Motor neuron (in vitro differentiated cells): ENCODE data around the gene OR2B2. TPM values are rescaled to one million over a fixed set of nuclear protein-coding genes. Genes with fewer than 3 reads are reported as not detected.
"Not testable (repeated sequence)": the region's sequence is repeated elsewhere in the genome, so short reads cannot be mapped to it uniquely, and the experiment has no call there.

Experiments
- ATAC-seq, 8 experiments: fragments of 200-7000 bp; cut with Tn5 transposase; replicated peaks in 6 of 8; 2 replicates each; pipeline ENCODE4 v1.8.0; 2021; ENCODE audit warnings: mild to moderate bottlenecking in 8 of 8, moderate library complexity in 8 of 8
- H3K27ac ChIP-seq, 2 donors: fragments of 250-450 bp; sonication (Bioruptor Pico); 2 replicates each; pipeline ENCODE4 v1.9.0; 2021; ENCODE audit warnings: antibody characterized with exemption in 2 of 2, mild to moderate bottlenecking in 2 of 2, moderate library complexity in 1 of 2
- H3K4me1 ChIP-seq, 2 donors: fragments of 250-450 bp; sonication (Bioruptor Pico); replicated peaks in 1 of 2; 2 replicates each; pipeline ENCODE4 v1.6.1; 2021; ENCODE audit warnings: antibody characterized with exemption in 2 of 2, mild to moderate bottlenecking in 2 of 2, moderate library complexity in 1 of 2
- H3K4me3 ChIP-seq, 5 donors: fragments of 250-450 bp; sonication (Bioruptor Pico); 2 replicates each; pipeline ENCODE4 v1.9.0; 2021; ENCODE audit warnings: antibody characterized with exemption in 5 of 5, mild to moderate bottlenecking in 5 of 5, moderate library complexity in 4 of 5
- WGBS, 10 experiments: fragments of 450-650 bp; shearing (Covaris generic); methylation state at CpG; one replicate each; pipeline ENCODE4 v1.0.0; 2022; 5-methylcytosine and 5-hydroxymethylcytosine counted together
- in situ Hi-C, 9 experiments: fragments of 400-800 bp; cut with MboI; loops; one replicate each; pipeline ENCODE4 v1.15.0; 2021; ENCODE audit warnings: low sequenced_read_pairs in 9 of 9, low pct_unique_long_range_greater_than_20kb in 2 of 9; ENCODE audit not compliant: unreplicated experiment in 9 of 9
- total RNA-seq, 8 experiments: library from RNA; unstranded; fragments of 300-600 nt; gene quantifications; 2 replicates each; pipeline versions ENCODE4 v1.2.3 to v1.2.4, GENCODE V29; 2022

Gene OR2B2
- total RNA-seq: under 1 TPM in 4 of 8 experiments, not detected in 4; 0.17 to 0.76 (median 0.36) TPM

DNA sequence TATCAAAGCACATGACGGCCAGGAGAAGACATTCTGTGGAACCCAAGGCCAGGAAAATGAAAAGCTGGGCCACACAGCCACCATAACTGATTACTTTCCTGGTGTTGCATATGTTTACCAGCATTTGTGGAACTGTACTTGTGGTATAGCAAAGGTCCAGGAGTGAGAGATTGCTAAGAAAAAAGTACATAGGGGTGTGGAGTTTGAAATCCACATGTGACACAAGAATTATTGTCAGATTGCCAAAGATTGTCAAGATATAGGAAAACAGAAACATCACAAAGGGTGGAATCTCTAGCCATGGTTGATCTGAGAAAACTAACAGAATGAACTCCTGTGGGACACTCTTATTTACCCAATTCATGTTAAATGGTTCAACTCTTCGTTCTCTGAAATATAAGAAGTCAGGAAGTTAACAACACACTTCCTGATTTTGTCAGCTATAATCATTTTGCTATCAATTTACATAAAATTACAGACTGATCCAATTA lies at the start of gene OR2B2:
Gene OR2B2, minus strand, starts transcription at position 441 of the 491 bp plus-strand sequence. Its CDS starts 77 bp downstream, at position 364.
- 25 to 100% (median 64%) methylated on average over 1 to 2 of the region's 2 CpGs for WGBS, 10 experiments
- in situ Hi-C loops: loop anchor here in 1 of 9 experiments (25.0 kb wide), 1 partner anchor 175 kb away; the partner anchor contains the start of gene ZNF165
- ATAC-seq: peak in 1 of 8 experiments; percentile 38
- H3K27ac ChIP-seq: no peak within 1 kb of the TSS
- no peak within 1 kb of the TSS for H3K4me3 ChIP-seq
- no peaks in the 10 kb centered on the region for H3K4me1 ChIP-seq

DNA sequence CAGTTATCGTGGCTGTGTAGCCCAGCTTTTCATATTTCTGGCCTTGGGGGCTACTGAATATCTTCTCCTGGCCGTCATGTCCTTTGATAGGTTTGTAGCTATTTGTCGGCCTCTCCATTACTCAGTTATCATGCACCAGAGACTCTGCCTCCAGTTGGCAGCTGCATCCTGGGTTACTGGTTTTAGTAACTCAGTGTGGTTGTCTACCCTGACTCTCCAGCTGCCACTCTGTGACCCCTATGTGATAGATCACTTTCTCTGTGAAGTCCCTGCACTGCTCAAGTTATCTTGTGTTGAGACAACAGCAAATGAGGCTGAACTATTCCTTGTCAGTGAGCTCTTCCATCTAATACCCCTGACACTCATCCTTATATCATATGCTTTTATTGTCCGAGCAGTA lies 45.3 kb upstream of the OR2B2 start:
- Histone ChIP-seq H3K4me3 (no peak overlapping the region), H3K4me1 (no peaks in the 10 kb centered on the region), H3K27ac (no peak overlapping the region)
- ATAC-seq: no peak
- 5 to 92% (median 65%) methylated on average over 1 to 4 of the region's 4 CpGs for WGBS, 10 experiments
- in situ Hi-C loops: no loop called here

DNA sequence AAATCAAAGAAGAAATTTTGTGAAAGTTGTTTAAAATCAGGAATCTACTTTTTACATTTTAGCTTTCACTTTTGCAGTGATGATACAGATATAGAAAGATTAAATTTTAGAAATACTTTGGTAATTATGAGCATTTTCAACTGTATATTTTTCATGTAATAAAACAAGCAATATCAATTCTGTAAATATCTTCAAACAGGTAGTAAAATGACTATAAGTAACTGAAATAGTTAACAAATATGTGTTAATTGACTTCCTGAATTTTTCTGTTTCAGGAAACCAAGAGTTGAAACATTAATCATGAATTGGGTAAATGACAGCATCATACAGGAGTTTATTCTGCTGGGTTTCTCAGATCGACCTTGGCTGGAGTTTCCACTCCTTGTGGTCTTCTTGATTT lies 44.7 kb upstream of the OR2B2 start, which contains the start of gene OR2B6:
Gene OR2B6, plus strand, starts transcription at position 301 of the 400 bp plus-strand sequence. Its CDS starts 0 bp downstream, at position 301.
- no peak for ATAC-seq
- in situ Hi-C loops: no loop called here
- Histone ChIP-seq H3K4me3 (no peak within 1 kb of the TSS), H3K4me1 (no peaks in the 10 kb centered on the region), H3K27ac (no peak within 1 kb of the TSS)
- WGBS, 10 experiments: 17 to 60% (median 54%) methylated on average over 1 of the region's 1 CpG; no CpG with 5 or more reads in 4 of the 10 experiments

DNA sequence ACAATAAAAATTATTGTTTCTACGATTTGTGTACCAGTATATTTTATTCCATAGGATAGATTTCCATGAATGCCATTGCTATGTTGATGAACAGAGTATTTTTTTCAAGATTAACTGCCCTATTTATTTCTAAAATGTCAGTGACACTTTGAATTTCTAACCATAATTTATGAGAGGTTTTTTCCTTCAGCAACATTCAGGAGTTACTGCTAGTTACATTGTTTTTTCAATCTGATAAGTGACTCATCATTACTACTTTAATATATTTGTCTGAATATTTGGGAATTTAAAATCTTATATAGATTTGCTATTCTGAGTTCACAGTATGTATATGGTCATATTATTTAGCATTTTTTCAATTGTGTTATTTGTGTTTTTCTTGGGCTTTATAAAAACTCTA lies 38.8 kb upstream of the OR2B2 start:
- WGBS, 10 experiments: 0 to 53% (median 21%) methylated on average over 1 of the region's 1 CpG
- no peak for ATAC-seq
- in situ Hi-C loops: no loop called here
- no peak overlapping the region for H3K27ac ChIP-seq
- no peak overlapping the region for H3K4me3 ChIP-seq
- H3K4me1 ChIP-seq: no peaks in the 10 kb centered on the region

- H3K27ac ChIP-seq: no peak overlapping the region
- H3K4me3 ChIP-seq: no peak overlapping the region
- no peaks in the 10 kb centered on the region for H3K4me1 ChIP-seq
- in situ Hi-C loops: no loop called here
- WGBS, 10 experiments: 0 to 100% (median 43%) methylated on average over 1 of the region's 1 CpG; no CpG with 5 or more reads in 1 of the 10 experiments
- no peak for ATAC-seq
These were observed 36.0 kb upstream of the OR2B2 start for GRCh38 chr6:27948237-27948636.

GRCh38 chr6:27943072-27943471 lies 30.9 kb upstream of the OR2B2 start:
- in situ Hi-C loops, H3K4me3 ChIP-seq, H3K4me1 ChIP-seq, ATAC-seq, H3K27ac ChIP-seq: not testable (repeated sequence)
- 38 to 69% (median 50%) methylated on average over 2 to 5 of the region's 6 CpGs; no CpG with 5 or more reads in 6 of the 10 experiments for WGBS, 10 experiments

- Histone ChIP-seq H3K4me1 (no peaks in the 10 kb centered on the region), H3K4me3 (no peak overlapping the region), H3K27ac (no peak overlapping the region)
- WGBS, 10 experiments: 0 to 92% (median 59%) methylated on average over 1 of the region's 1 CpG; no CpG with 5 or more reads in 4 of the 10 experiments
- ATAC-seq: peak in 1 of 8 experiments; percentile 33
- in situ Hi-C loops: no loop called here
These were observed 28.6 kb upstream of the OR2B2 start for GRCh38 chr6:27940766-27941165.

DNA sequence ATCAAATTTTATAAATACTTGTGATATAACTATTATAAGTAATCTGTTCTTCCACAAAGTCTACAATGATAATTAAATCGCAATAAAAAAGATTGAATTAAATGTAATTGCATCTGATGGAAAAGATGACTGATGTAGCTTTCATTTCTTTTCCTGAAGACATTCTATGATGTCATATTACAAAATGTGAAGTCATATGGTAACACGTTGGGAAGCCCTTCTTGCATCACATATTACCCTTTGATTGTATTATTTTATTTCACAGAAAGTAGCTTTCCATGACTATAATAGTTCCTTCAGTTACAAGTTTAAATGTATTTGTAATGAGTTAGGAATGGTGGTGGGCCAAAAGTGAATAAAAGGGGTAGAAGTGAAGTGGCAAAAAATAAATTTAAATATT lies 19.0 kb upstream of the OR2B2 start:
- Histone ChIP-seq H3K27ac (no peak overlapping the region), H3K4me1 (no peaks in the 10 kb centered on the region), H3K4me3 (no peak overlapping the region)
- WGBS, 10 experiments: 5 to 87% (median 58%) methylated on average over 1 to 2 of the region's 2 CpGs
- ATAC-seq: no peak
- in situ Hi-C loops: no loop called here

DNA sequence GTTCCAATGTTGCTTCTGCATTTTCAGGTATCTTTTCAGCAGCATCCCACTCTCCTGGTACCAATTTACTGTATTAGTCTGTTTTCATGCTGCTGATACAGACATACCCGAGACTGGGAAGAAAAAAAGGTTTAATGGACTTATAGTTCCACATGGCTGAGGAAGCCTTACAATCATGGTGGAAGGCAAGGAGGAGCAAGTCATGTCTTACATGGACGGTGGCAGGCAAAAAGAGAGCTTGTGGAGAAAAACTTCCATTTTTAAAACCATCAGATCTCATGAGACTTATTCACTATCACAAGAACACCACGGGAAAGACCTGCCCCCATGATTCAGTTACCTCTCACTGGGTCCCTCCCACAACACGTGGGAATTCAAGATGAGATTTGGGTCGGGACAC lies 17.7 kb upstream of the OR2B2 start:
- 0 to 70% (median 33%) methylated on average over 1 to 5 of the region's 5 CpGs; no CpG with 5 or more reads in 1 of the 10 experiments for WGBS, 10 experiments
- in situ Hi-C loops, H3K4me1 ChIP-seq, ATAC-seq, H3K27ac ChIP-seq, H3K4me3 ChIP-seq: not testable (repeated sequence)

- WGBS, 10 experiments: 17 to 100% (median 80%) methylated on average over 1 to 2 of the region's 2 CpGs; no CpG with 5 or more reads in 7 of the 10 experiments
- H3K4me1 ChIP-seq, in situ Hi-C loops, ATAC-seq, H3K4me3 ChIP-seq, H3K27ac ChIP-seq: not testable (repeated sequence)
These were observed 15.8 kb upstream of the OR2B2 start for GRCh38 chr6:27928041-27928440.

GRCh38 chr6:27924179-27924578 lies 12.0 kb upstream of the OR2B2 start:
- no peaks in the 10 kb centered on the region for H3K4me1 ChIP-seq
- 38 to 100% (median 58%) methylated on average over 1 to 6 of the region's 6 CpGs; no CpG with 5 or more reads in 1 of the 10 experiments for WGBS, 10 experiments
- no peak overlapping the region for H3K27ac ChIP-seq
- H3K4me3 ChIP-seq: no peak overlapping the region
- in situ Hi-C loops: loop anchor here in 1 of 9 experiments (25.0 kb wide), 1 partner anchor 163 kb away; the partner anchor contains the start of gene ZNF165
- no peak for ATAC-seq

DNA sequence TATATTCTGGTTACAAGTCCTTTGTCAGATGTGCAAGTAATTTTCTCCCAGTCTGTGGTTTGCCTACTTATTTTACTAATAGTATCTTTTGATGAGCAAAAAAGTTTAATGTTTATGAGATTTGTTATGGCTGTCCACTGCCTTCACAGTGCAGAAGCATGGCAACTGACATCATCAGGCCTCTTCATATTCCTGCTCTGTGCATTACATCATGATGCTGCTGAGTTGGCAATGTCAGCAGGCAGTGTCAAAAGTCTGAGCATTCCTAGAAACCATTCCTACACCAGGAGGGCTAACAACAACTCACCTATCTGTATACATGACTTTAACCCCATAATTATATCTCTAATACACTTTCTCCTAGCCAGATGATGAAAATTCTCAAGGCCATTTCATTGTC lies 10.8 kb upstream of the OR2B2 start:
- ATAC-seq: peak in 3 of 8 experiments; percentile 50 to 92 (median 82)
- in situ Hi-C loops: loop anchor here in 1 of 9 experiments (25.0 kb wide), 1 partner anchor 164 kb away; the partner anchor contains the start of gene ZNF165
- no peak overlapping the region for H3K4me3 ChIP-seq
- H3K27ac ChIP-seq: no peak overlapping the region
- no peaks in the 10 kb centered on the region for H3K4me1 ChIP-seq

GRCh38 chr6:27908017-27908416 lies 4.2 kb downstream of the OR2B2 start:
- Histone ChIP-seq H3K4me1 (no peaks in the 10 kb centered on the region), H3K27ac (no peak overlapping the region), H3K4me3 (no peak overlapping the region)
- no peak for ATAC-seq
- 0 to 86% (median 36%) methylated on average over 1 of the region's 1 CpG; no CpG with 5 or more reads in 3 of the 10 experiments for WGBS, 10 experiments
- in situ Hi-C loops: loop anchor here in 1 of 9 experiments (25.0 kb wide), 1 partner anchor 179 kb away; the partner anchor contains the start of gene ZNF165
